22Rv1 (cell line): Measurements from ENCODE around the gene FUCA2.
A peak's percentile ranks its signal among the peaks of the same experiment; 100 is the strongest.

ENCODE experiments used
- ZFX ChIP-seq: fragments of 450-650 bp; IDR thresholded peaks from 2 replicates; pipeline ENCODE4 v1.6.1; 2017; ENCODE audit warnings: antibody characterized with exemption, borderline replicate concordance
- TF ChIP-seq, protein P1 (sequence below): fragments of 450-650 bp; IDR thresholded peaks from 2 replicates; pipeline ENCODE4 v1.5.1; 2017; ENCODE audit warnings: mild to moderate bottlenecking

DNA sequence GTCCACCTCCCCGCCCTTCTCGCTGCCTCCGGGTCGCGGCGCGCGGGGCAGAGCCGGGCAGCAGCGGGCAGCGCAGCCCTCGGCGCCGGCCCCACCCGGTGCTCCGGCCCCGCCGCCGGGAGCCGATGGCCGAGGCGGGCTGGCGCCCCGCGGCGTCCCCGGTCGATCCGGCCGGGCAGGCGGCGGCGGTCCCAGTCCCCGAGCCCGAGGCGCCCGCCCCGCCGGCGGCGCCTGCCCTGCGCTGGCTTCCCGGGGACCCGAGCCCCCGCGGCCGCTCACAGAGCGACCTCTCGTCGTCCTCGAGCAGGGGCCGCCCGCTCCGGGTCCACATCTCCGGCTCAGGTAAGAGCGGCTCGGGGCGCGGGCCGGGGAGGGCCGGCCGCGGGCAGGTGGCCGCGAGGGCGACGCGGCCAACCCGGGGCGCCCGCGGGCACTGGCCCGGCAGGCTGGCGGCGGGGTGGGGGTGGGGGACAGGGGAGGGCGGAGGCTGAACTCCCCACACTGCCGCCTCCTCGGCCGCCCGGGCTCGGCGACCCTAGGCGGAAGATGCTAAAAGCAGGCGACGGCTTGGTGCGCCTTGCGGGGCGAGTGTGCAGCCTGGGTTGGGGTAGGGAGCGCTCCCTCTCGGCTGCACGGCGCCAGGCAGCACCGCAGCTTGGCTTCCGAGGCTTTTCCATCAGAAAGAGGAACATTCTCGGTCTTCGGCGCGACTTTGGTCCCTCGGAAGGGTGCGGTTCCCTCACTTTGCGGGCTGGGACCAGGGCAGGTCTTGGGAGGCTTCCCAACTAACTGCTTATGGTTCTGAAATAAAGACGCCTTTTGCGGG lies 25.6 kb upstream of the FUCA2 start:
- TF ChIP-seq, protein P1, sequence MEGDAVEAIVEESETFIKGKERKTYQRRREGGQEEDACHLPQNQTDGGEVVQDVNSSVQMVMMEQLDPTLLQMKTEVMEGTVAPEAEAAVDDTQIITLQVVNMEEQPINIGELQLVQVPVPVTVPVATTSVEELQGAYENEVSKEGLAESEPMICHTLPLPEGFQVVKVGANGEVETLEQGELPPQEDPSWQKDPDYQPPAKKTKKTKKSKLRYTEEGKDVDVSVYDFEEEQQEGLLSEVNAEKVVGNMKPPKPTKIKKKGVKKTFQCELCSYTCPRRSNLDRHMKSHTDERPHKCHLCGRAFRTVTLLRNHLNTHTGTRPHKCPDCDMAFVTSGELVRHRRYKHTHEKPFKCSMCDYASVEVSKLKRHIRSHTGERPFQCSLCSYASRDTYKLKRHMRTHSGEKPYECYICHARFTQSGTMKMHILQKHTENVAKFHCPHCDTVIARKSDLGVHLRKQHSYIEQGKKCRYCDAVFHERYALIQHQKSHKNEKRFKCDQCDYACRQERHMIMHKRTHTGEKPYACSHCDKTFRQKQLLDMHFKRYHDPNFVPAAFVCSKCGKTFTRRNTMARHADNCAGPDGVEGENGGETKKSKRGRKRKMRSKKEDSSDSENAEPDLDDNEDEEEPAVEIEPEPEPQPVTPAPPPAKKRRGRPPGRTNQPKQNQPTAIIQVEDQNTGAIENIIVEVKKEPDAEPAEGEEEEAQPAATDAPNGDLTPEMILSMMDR: peak; percentile 67
- TF ChIP-seq ZFX: no peak
